GM10266 (cell line): ENCODE data around the gene TRAT1.
A peak's percentile ranks its signal among the peaks of the same experiment; 100 is the strongest.
"Not testable (repeated sequence)": the region's sequence is repeated elsewhere in the genome, so short reads cannot be mapped to it uniquely, and the experiment has no call there.

Source experiments
- DNase-seq: peaks from one replicate; pipeline ENCODE4 v3.0.0; 2012; ENCODE audit errors: extremely low spot score
- CTCF ChIP-seq: IDR thresholded peaks from 2 replicates; pipeline ENCODE4 v1.5.1; 2012; ENCODE audit warnings: mild to moderate bottlenecking, low read depth; ENCODE audit not compliant: control insufficient read depth, insufficient read depth; ENCODE audit errors: missing control alignments

Gene TRAT1

GRCh38 chr3:108806316-108806715, 16.3 kb upstream of the TRAT1 start:
- no peak for DNase-seq
- TF ChIP-seq CTCF: no peak

GRCh38 chr3:108818404-108818803, 4.2 kb upstream of the TRAT1 start:
- TF ChIP-seq CTCF: peak; percentile 41
- peak; percentile 26 for DNase-seq

- DNase-seq: no peak
- no peak for TF ChIP-seq CTCF
Measured at GRCh38 chr3:108820586-108820985, 2.0 kb upstream of the TRAT1 start.

- DNase-seq: no peak
- TF ChIP-seq CTCF: no peak
Measured at GRCh38 chr3:108823227-108823626, 641 bp downstream of the TRAT1 start.

GRCh38 chr3:108823803-108824202, 1.2 kb downstream of the TRAT1 start:
- not testable (repeated sequence) for DNase-seq

GRCh38 chr3:108826309-108827187, 4.0 kb downstream of the TRAT1 start:
- no peak for DNase-seq
- no peak for TF ChIP-seq CTCF

- TF ChIP-seq CTCF: no peak
- DNase-seq: no peak
Measured at GRCh38 chr3:108830381-108830780, 7.8 kb downstream of the TRAT1 start.
